Coronary artery (tissue), 2 donors: ENCODE measurements around the gene CORT.

Source experiments
- DNase-seq: peaks from one replicate; pipeline ENCODE4 v3.0.0-alpha.2; 2017; ENCODE audit warnings: low spot score
- H3K27ac ChIP-seq, 2 donors: fragments of 200-600 bp; sonication (generic); one replicate each; pipeline ENCODE4 v1.5.1; 2016 to 2019
- H3K4me3 ChIP-seq: fragments of 200-600 bp; sonication (generic); 2 replicates; pipeline ENCODE4 v1.5.1; 2016; ENCODE audit warnings: mild to moderate bottlenecking, moderate library complexity
- CTCF ChIP-seq: fragments of 200-600 bp; sonication (generic); IDR thresholded peaks from one replicate; pipeline ENCODE4 v1.5.1; 2019; ENCODE audit warnings: antibody characterized with exemption

The CORT gene

GRCh38 chr1:10494754-10495474, 45.1 kb downstream of the CORT start:
- DNase-seq: no peak
- Histone ChIP-seq H3K27ac (no peak overlapping the region), H3K4me3 (peak overlapping the region; percentile 59)
- TF ChIP-seq CTCF: peak; percentile 89

GRCh38 chr1:10495475-10495817, 45.6 kb downstream of the CORT start:
- no peak for DNase-seq
- Histone ChIP-seq H3K27ac (no peak overlapping the region), H3K4me3 (peak overlapping the region; percentile 59)
- no peak for TF ChIP-seq CTCF

GRCh38 chr1:10495952-10496351, 46.1 kb downstream of the CORT start:
- no peak for DNase-seq
- Histone ChIP-seq H3K4me3 (no peak overlapping the region), H3K27ac (no peak overlapping the region)
- TF ChIP-seq CTCF: no peak

GRCh38 chr1:10497109-10497508, 47.3 kb downstream of the CORT start:
- DNase-seq: no peak

GRCh38 chr1:10498231-10498630, 48.4 kb downstream of the CORT start:
- Histone ChIP-seq H3K27ac (no peak overlapping the region), H3K4me3 (no peak overlapping the region)
- DNase-seq: no peak
- no peak for TF ChIP-seq CTCF

More at GRCh38 chr1:10497109-10497508, 47.3 kb downstream of the CORT start:
- no peak for TF ChIP-seq CTCF
- H3K4me3 ChIP-seq: no peak overlapping the region
- no peak overlapping the region for H3K27ac ChIP-seq
